Inferior parietal cortex (tissue), 1 donor: ENCODE data around the gene ZBTB20.

Source experiments
- DNase-seq: peaks from one replicate; pipeline ENCODE4 v3.0.0-alpha.2; 2016; ENCODE audit errors: extremely low spot score

Gene ZBTB20

GRCh38 chr3:114872588-114872987 is 274.5 kb downstream of the ZBTB20 start:
- DNase-seq = no peak

DNA sequence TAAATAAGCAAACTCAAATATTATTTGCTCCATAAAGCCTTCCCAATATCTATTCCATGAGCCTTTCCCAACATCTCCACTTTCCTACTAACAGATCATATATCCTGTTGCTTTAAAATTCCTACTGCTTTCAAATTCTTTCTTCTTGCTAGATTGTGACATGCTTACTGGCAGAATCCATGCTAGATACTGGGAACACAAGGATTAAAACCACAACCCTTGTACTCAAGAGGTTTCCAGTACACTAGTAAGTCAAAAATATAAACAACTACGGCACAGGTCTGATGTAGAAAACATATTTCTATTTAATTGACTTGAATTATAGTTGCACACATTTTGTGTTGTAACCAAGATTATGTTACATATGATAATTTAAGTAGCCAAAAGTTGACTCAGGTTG is 275.0 kb downstream of the ZBTB20 start:
- no peak for DNase-seq

- no peak for DNase-seq
Observed at GRCh38 chr3:114867835-114868503, 279.1 kb downstream of the ZBTB20 start.

DNA sequence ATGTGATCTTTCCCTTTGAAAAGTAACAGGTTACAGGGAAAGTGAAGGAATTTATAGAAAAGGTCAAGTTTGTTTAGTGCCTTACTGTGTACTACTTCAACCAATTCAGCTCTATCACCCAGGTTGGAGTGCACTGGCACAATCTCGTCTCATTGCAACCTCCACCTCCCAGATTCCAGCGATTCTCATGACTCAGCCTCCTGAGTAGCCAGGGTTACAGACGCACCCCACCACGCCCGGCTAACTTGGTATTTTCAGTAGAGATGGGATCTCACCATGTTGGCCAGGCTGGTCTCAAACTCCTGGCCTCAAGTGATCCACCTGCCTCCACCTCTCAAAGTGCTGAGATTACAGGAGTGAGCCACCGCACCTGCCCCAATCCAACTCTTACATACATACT is 279.7 kb downstream of the ZBTB20 start:
- DNase-seq = no peak

DNA sequence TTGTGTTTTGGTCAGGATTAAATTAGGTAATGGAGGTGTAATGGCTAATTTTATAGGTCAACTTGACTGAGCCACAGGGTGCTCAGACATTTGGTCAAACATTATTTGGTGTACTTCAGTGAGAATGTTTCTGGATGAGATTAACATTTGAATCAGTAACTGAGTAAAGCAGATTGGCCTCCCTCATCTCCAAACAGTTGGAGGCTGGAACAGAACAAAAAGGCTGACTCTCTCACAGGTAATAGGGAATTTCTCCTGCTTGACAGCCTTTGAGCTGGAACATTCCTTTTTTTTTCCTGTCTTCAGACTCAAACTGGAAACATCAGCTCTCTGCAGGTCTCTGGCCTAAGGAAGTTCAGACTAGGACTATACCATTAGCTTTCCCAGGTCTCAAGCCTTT is 280.7 kb downstream of the ZBTB20 start:
- DNase-seq = no peak

DNA sequence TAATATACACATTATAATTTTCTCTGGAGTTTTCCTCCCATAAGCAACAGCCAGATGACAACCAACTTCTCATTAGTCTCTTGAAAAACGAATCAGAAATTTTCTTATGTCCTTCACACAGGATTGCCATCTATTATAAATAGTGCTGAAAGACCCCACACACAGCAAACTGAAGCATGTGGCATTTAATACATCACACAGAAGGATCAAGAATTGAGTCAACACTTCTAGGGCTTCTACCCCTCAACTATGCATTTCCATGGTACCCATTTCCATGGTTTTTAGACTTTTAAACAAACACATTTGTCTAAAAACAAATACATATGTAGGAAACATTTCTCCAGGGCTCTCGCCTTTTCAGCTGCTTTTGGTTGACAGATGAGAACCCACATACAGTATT is 282.1 kb downstream of the ZBTB20 start:
- DNase-seq = no peak

- no peak for DNase-seq
Observed at GRCh38 chr3:114863848-114864247, 283.2 kb downstream of the ZBTB20 start.

DNA sequence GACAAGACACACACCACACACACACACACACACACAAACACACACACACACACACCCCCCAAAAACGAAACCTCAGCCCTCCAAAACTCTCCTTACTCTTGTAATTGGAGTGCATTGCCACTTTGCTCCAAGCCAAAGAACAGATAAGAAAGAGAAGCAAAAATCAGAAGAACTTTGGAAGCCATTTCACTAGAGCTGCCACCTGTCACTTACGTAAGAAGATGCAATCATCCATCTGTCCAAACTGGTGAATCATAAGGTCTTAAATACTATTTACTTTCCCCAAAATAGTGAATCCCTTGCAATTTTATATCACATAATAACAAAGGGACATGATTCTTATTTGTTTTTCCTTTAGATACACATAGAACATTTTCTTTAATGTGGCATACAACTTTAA is 285.4 kb downstream of the ZBTB20 start:
- DNase-seq = no peak

- DNase-seq = no peak
Observed at GRCh38 chr3:114860531-114860930, 286.6 kb downstream of the ZBTB20 start.

DNA sequence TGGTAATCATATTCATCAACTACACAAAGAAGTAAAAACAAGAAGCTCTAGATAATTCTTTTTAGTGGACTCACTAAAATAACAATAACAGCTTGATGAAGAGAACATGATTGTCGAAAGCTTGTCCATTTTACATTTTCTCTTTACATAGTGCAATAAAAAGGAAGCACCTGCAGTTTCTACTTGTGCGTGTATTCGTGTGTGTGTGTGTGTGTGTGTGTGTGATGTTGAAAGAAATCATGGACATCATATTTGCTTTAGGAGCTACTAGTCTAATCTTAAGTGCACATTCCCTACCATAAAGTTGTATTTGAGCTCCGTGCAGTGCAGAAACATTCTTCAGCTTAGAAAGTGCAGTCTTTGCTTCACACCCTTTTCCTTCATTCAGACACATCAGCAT is 288.8 kb downstream of the ZBTB20 start:
- no peak for DNase-seq

GRCh38 chr3:114857299-114857701 is 289.8 kb downstream of the ZBTB20 start:
- no peak for DNase-seq

GRCh38 chr3:114856835-114857234 is 290.3 kb downstream of the ZBTB20 start:
- DNase-seq = no peak

DNA sequence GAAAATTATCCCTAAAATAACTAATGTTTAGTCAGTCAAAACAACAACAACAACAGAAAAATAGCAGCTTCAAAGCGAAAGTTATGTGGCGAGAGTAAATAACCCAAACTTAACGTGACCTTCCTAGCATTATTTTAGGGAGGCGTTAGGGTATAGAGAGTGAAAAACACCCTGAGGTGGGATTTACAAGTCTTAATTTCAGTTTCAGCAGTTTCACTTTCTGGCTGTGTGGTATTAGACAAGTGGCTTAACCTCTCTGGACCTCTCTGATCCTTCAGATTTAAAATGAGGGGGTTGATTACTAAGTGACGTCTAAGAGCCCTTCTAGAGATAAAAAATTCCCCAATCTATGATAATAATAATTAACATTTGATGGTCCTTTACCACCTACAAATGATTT is 291.2 kb downstream of the ZBTB20 start:
- DNase-seq = no peak

DNA sequence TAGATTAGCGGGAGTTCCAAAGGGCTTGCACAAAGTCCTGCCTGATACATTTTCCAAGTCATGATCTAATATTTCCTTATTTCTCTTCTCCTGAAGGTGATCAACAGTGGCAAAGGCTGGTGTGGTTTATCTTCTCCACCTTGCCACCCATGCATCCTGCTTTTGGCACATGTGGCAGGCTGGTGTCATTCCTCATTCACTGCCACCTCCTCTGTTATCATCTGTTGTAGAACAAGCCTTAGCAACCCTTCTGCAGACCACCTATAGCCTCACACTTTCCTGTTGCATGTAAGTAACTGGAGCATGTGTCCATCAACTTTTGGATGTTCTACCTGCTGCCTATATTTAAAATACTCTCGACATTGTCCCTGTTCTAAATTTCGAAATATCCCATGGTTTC is 294.1 kb downstream of the ZBTB20 start:
- no peak for DNase-seq

GRCh38 chr3:114850898-114851297 is 296.2 kb downstream of the ZBTB20 start:
- DNase-seq = no peak

- no peak for DNase-seq
Observed at GRCh38 chr3:114848643-114849350, 298.3 kb downstream of the ZBTB20 start.

GRCh38 chr3:114848082-114848481 is 299.0 kb downstream of the ZBTB20 start:
- DNase-seq = peak; percentile 82

DNA sequence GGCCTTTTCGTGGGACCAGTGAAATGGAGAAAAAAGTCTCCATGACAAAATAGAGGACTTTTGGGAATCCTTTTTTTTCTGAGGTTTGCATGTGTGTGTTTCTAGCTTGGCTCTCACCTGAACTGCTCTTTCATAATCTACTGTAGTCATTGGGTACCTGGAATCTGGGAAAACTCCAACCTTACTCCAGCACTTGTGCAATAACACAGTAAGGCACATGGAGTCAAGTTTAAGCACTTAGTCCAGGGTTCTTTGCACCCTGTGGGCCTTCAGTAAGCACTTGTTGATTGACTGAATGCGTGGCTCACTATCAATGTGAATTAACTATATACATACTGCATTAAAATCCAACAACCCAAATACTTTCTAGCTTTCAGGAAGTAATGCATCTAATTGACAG is 299.5 kb downstream of the ZBTB20 start:
- DNase-seq = no peak

DNA sequence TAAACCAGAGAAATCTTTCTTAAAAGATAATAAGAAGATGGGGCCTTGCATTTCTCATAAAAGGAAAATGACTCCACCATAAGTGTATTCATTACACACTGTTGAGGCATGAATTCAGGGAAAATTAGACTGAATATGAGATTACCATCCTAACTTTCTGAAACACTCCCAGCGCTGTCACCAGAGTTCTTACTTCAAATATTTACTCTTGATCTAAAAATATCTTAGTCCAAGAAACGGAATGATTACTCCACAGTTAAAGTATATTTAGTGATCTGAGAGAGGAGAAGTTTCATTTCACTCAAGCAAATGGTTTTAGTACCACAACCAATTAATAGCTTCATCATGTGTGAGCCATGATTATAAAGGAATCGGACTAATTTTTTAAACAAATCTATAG is 300.3 kb downstream of the ZBTB20 start:
- DNase-seq = no peak

DNA sequence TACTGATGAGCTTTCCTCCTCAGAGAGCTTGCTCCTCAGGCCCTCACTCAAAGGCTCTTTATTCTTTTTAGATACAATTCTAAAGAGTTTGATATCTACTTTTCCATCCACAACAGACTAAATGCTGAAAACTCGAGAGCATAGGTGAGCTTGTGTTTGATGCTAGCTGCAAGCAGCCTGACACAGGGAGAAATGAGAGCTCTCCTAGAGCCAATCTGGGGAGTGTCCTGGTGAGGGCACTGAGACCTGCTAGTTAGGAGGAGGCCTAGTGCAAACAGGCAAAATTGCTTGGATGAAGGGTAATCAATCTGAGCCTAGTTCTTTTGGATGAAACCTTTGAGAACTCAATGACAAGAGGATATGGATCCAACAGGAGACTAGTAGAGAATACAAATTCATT is 300.8 kb downstream of the ZBTB20 start:
- DNase-seq = peak; percentile 62

GRCh38 chr3:114841515-114841914 is 305.6 kb downstream of the ZBTB20 start:
- DNase-seq = no peak

DNA sequence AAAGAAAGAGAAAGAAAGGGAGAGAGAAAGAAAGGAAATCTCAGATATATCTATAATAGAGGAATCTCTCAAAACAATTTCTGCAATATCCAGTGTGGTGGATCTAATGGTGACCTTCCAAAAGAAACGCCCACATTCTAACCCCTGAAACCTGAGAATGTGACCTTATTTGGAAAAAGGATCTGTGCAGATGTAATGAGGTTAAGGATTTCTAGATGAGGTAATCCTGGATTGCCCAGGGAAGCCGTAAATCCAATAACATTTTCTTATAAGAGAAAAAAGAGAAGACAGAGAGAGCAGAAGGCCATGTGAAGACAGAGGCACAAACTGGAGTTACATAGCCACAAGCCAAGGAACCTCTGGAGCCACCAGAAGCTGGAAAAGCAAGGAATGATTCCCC is 307.6 kb downstream of the ZBTB20 start:
- no peak for DNase-seq

DNA sequence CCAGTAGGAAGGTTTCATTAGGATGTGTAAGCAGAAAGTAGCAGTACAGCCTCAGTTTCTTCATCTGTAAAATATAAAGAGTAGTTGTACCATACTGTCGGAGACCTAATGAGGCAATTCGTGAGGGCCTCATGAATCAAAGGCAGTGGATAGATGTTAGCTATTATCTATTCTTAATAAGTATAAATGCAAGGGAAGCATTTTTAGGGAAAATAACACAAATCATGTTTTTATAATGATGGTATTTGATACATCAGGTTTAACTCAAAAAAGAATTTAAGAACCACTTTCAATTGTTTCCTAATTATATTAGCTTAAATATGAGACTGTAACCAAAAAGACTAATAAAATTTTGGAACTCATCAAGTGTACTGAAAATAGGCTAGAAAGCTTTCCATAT is 309.1 kb downstream of the ZBTB20 start:
- DNase-seq = no peak
